GM23248 (cell line): ENCODE measurements around the gene RAB15. TPM values are rescaled to one million over a fixed set of nuclear protein-coding genes. Genes with fewer than 3 reads are reported as not detected.

Source experiments
- DNase-seq: peaks from one replicate; pipeline ENCODE4 v3.0.0-alpha.2; 2015
- H2AFZ ChIP-seq: fragments of 200-600 bp; sonication (generic); 2 replicates; pipeline ENCODE4 v1.6.1; 2016; ENCODE audit warnings: antibody characterized with exemption
- H3F3A ChIP-seq: fragments of 200-600 bp; sonication (generic); 2 replicates; pipeline ENCODE4 v1.6.1; 2016; ENCODE audit warnings: mild to moderate bottlenecking, antibody characterized with exemption, mixed run types; ENCODE audit not compliant: insufficient read depth
- H3K27ac ChIP-seq: fragments of 200-600 bp; sonication (generic); 2 replicates; pipeline ENCODE4 v1.5.1; 2016; ENCODE audit warnings: mild to moderate bottlenecking
- H3K27me3 ChIP-seq: fragments of 200-600 bp; sonication (generic); replicated peaks from 2 replicates; pipeline ENCODE4 v1.6.1; 2016; ENCODE audit warnings: mild to moderate bottlenecking; ENCODE audit not compliant: insufficient read depth
- H3K36me3 ChIP-seq: fragments of 200-600 bp; sonication (generic); 2 replicates; pipeline ENCODE4 v1.6.1; 2016; ENCODE audit warnings: low read depth, mild to moderate bottlenecking
- H3K4me1 ChIP-seq: fragments of 200-600 bp; sonication (generic); 2 replicates; pipeline ENCODE4 v1.6.1; 2016; ENCODE audit warnings: mild to moderate bottlenecking; ENCODE audit not compliant: insufficient read depth
- H3K4me2 ChIP-seq: fragments of 200-600 bp; sonication (generic); one replicate; pipeline ENCODE4 v1.6.1; 2016; ENCODE audit warnings: mild to moderate bottlenecking; ENCODE audit not compliant: unreplicated experiment
- H3K4me3 ChIP-seq: fragments of 200-600 bp; sonication (generic); 2 replicates; pipeline ENCODE4 v1.5.1; 2016; ENCODE audit warnings: mild to moderate bottlenecking
- H3K79me2 ChIP-seq: fragments of 200-600 bp; sonication (generic); 2 replicates; pipeline ENCODE4 v1.6.1; 2016; ENCODE audit warnings: mild to moderate bottlenecking; ENCODE audit not compliant: insufficient read depth
- H3K9ac ChIP-seq: fragments of 200-600 bp; sonication (generic); 2 replicates; pipeline ENCODE4 v1.6.1; 2016; ENCODE audit warnings: mild to moderate bottlenecking
- H3K9me2 ChIP-seq: fragments of 200-600 bp; sonication (generic); 2 replicates; pipeline ENCODE4 v1.6.1; 2016; ENCODE audit warnings: mixed run types, mild to moderate bottlenecking, moderate library complexity; ENCODE audit not compliant: insufficient read depth
- H3K9me3 ChIP-seq: fragments of 200-600 bp; sonication (generic); one replicate; pipeline ENCODE4 v1.6.1; 2017; ENCODE audit warnings: low read depth
- H4K20me1 ChIP-seq: fragments of 200-600 bp; sonication (generic); 2 replicates; pipeline ENCODE4 v1.6.0; 2016; ENCODE audit not compliant: insufficient read depth
- EZH2 ChIP-seq: fragments of 200-600 bp; sonication (generic); IDR thresholded peaks from 2 replicates; pipeline ENCODE4 v1.6.1; 2018; ENCODE audit warnings: antibody characterized with exemption, mild to moderate bottlenecking; ENCODE audit not compliant: insufficient read depth, poor library complexity, severe bottlenecking
- EZH2phosphoT487 ChIP-seq: fragments of 200-600 bp; sonication (generic); IDR thresholded peaks from 2 replicates; pipeline ENCODE4 v1.6.1; 2018; ENCODE audit warnings: antibody characterized with exemption, moderate library complexity, mild to moderate bottlenecking, low read depth; ENCODE audit not compliant: insufficient read depth
- WGBS, 2 experiments: methylation state at CpG; one replicate each; pipeline ENCODE4 v1.1.6; 2015 to 2017; ENCODE audit warnings: low lambda C conversion rate in 2 of 2, low coverage in 1 of 2; ENCODE audit errors: missing lambda C conversion rate in 2 of 2; 5-methylcytosine and 5-hydroxymethylcytosine counted together
- in situ Hi-C: fragments of 300-500 bp; cut with MboI; formaldehyde crosslinking; loops from 2 replicates; pipeline ENCODE4 v1.15.0; 2020
- polyA plus RNA-seq: library from polyadenylated mRNA; unstranded; fragments of >200 nt; fragmentation: Nextera tagmentation; extraction: Ambion mirVana; gene quantifications from 2 replicates; pipeline ENCODE4 v1.2.1, GENCODE V29; 2016
- total RNA-seq: library from RNA; depleted of rRNA; stranded (reverse); fragments of >200 nt; shearing (Covaris generic); gene quantifications from 2 replicates; pipeline ENCODE4 v1.2.3, GENCODE V29; 2014

Gene RAB15
- total and polyA plus RNA-seq, 2 experiments from 2014 or later = 2.0 to 4.3 TPM

DNA sequence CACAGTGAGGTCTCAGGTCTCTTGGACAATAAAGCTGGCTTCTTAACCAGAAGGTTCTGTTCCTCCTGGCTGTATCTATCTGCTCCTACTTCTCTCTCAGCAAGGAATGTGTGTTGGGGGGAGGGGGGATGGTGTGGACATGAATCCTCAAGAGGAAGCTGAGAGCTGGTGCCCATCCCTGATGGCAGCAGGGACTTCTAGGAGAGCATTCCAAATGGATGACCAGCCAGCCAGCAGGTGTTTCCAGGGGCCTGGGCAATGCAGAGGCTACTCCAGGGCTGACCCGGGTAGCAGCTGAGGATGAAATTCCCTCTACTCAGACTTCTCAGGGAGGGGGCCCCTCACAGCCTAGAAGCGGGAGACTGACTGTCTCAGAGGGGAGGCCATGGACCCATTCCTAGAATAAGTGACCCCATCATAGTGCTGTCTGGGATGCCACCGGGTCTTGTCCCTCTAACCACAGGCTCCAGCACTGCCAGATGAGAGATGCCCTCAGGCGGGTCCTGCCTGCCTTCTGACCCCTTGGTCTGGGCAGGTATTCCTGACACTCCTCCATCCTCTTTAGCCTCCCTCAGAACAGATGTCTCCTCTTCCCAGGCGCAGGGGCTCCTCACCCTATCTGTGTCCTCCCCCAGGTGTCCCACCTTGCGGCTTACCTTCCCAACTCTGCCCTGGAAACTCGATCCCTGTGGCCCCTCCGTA lies 1.2 kb downstream of the RAB15 start:
- WGBS, 2 experiments = 56 to 74% methylated on average over 6 to 8 of the region's 8 CpGs
- H3K4me2 ChIP-seq = peak overlapping the region; percentile 73
- no peaks in the 10 kb centered on the region for H3F3A ChIP-seq
- TF ChIP-seq EZH2phosphoT487 (no peak), EZH2 (no peak)
- H3K79me2 ChIP-seq = no peaks in the 10 kb centered on the region
- no peaks in the 10 kb centered on the region for H3K4me1 ChIP-seq
- peak overlapping the region; percentile 70; the same call in 1 of the 2 replicates for H3K4me3 ChIP-seq
- H2AFZ ChIP-seq = no peak overlapping the region
- H3K27ac ChIP-seq = no peak overlapping the region
- H3K9ac ChIP-seq = no peak overlapping the region
- no peaks in the 10 kb centered on the region for H3K9me2 ChIP-seq
- no peaks in the 10 kb centered on the region for H3K9me3 ChIP-seq
- H4K20me1 ChIP-seq = no peaks in the 10 kb centered on the region
- peak; percentile 20 for DNase-seq
- in situ Hi-C loops = no loop called here
- no peaks in the 10 kb centered on the region for H3K27me3 ChIP-seq
- H3K36me3 ChIP-seq = no peaks in the 10 kb centered on the region

DNA sequence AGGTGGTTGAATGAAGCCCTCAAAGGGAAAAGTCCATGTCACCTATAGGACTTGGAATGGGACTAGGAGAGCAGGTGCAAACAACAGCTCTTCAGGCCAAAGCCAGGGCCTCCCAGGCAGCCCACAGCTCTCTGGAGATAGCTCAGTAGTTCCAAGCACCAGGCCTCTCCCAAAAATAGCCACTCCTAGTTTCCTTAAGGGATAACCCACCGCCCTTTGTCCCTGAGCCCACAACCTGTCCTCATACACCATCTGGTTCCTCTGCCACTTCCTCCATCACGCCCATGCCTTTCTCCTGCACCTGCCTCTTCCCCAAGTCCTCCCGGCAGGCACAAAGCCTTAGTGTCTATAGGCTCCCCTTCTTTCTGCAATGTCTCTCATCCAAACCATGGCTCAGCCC lies 2.1 kb downstream of the RAB15 start:
- Histone ChIP-seq H3K36me3 (no peaks in the 10 kb centered on the region), H3K9me2 (no peaks in the 10 kb centered on the region), H3K4me2 (no peak overlapping the region), H3K9ac (no peak overlapping the region), H4K20me1 (no peaks in the 10 kb centered on the region), H3K4me1 (no peaks in the 10 kb centered on the region), H2AFZ (no peak overlapping the region), H3K27ac (no peak overlapping the region), H3F3A (no peaks in the 10 kb centered on the region), H3K79me2 (no peaks in the 10 kb centered on the region), H3K4me3 (no peak overlapping the region), H3K9me3 (no peaks in the 10 kb centered on the region), H3K27me3 (no peaks in the 10 kb centered on the region)
- 98 to 99% methylated on average over 3 of the region's 3 CpGs for WGBS, 2 experiments
- in situ Hi-C loops = no loop called here
- DNase-seq = no peak
- TF ChIP-seq EZH2phosphoT487 (no peak), EZH2 (no peak)

DNA sequence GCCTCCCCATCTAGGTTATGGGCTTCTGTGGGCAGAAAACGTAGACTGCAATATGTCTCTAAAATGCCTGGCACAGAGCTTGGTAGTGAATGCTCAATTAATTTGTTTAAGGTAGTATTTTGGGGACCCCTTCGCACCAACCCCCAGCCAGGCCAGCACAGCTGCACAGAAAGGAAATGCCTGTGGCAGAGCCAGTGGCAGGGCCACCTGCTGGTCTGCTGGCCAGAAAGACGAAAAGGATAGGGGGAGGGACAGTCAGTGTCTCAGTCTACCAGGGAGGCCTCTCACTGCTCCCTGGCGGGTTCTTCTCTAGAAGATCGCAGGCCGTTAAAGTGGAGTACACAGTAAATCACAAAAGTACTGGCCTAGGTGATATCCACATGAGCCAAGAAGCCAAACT lies 3.5 kb downstream of the RAB15 start:
- no peaks in the 10 kb centered on the region for H3K9me3 ChIP-seq
- H3K9ac ChIP-seq = no peak overlapping the region
- no peaks in the 10 kb centered on the region for H4K20me1 ChIP-seq
- no peaks in the 10 kb centered on the region for H3F3A ChIP-seq
- H3K36me3 ChIP-seq = no peaks in the 10 kb centered on the region
- H2AFZ ChIP-seq = no peak overlapping the region
- no peak overlapping the region for H3K4me3 ChIP-seq
- no peaks in the 10 kb centered on the region for H3K27me3 ChIP-seq
- no peaks in the 10 kb centered on the region for H3K9me2 ChIP-seq
- TF ChIP-seq EZH2 (no peak), EZH2phosphoT487 (no peak)
- DNase-seq = no peak
- 78 to 81% methylated on average over 6 of the region's 6 CpGs for WGBS, 2 experiments
- H3K4me1 ChIP-seq = no peaks in the 10 kb centered on the region
- H3K4me2 ChIP-seq = no peak overlapping the region
- H3K27ac ChIP-seq = no peak overlapping the region
- H3K79me2 ChIP-seq = no peaks in the 10 kb centered on the region
- in situ Hi-C loops = no loop called here

GRCh38 chr14:64968167-64968566 lies 4.0 kb downstream of the RAB15 start:
- Histone ChIP-seq H3K4me3 (no peak overlapping the region), H3F3A (no peaks in the 10 kb centered on the region), H3K36me3 (no peaks in the 10 kb centered on the region), H3K79me2 (no peaks in the 10 kb centered on the region), H4K20me1 (no peaks in the 10 kb centered on the region), H3K4me1 (no peaks in the 10 kb centered on the region), H3K27ac (no peak overlapping the region), H3K27me3 (no peaks in the 10 kb centered on the region), H3K9me2 (no peaks in the 10 kb centered on the region), H3K4me2 (no peak overlapping the region), H2AFZ (no peak overlapping the region), H3K9ac (no peak overlapping the region), H3K9me3 (no peaks in the 10 kb centered on the region)
- no peak for DNase-seq
- in situ Hi-C loops = no loop called here
- TF ChIP-seq EZH2 (no peak), EZH2phosphoT487 (no peak)
- WGBS, 2 experiments = 75 to 82% methylated on average over 7 of the region's 7 CpGs
